BJ (cell line): ENCODE results near the gene HOXA3. TPM values are rescaled to one million over a fixed set of nuclear protein-coding genes. Genes with fewer than 3 reads are reported as not detected.

ENCODE experiments used
- CTCF ChIA-PET: fragments of 350-600 bp; formaldehyde crosslinking; extraction: SDS; loops from one replicate; lab custom pipeline; 2021; ENCODE audit warnings: antibody characterized with exemption, inconsistent platforms; lab: Yijun Ruan, JAX
- POLR2A ChIA-PET: fragments of 300-600 bp; sonication (Branson Sonifier 250); formaldehyde crosslinking; extraction: SDS; loops from one replicate; lab custom pipeline; 2021; ENCODE audit warnings: antibody characterized with exemption; lab: Charles Lee
- DNase-seq: peaks from one replicate; pipeline ENCODE4 v3.0.0-alpha.2; 2011; ENCODE audit warnings: low read depth
- H3K27me3 ChIP-seq: 2 replicates; pipeline ENCODE4 v1.6.0; 2011; ENCODE audit warnings: low read length; ENCODE audit not compliant: control insufficient read depth, insufficient read depth
- H3K36me3 ChIP-seq: 2 replicates; pipeline ENCODE4 v1.5.1; 2011; ENCODE audit warnings: low read length; ENCODE audit not compliant: control insufficient read depth, insufficient read depth
- H3K4me3 ChIP-seq: 2 replicates; pipeline ENCODE4 v1.5.1; 2011; ENCODE audit warnings: low read depth, mild to moderate bottlenecking, control low read depth, low read length
- CTCF ChIP-seq: IDR thresholded peaks from 2 replicates; pipeline ENCODE4 v1.5.1; 2011; ENCODE audit warnings: low read depth, mild to moderate bottlenecking, control low read depth, inconsistent platforms, low read length, moderate library complexity; ENCODE audit not compliant: insufficient read depth
- polyA plus RNA-seq: library from polyadenylated mRNA; depleted of rRNA; stranded (reverse); fragments of >200 nt; gene quantifications from 2 replicates; pipeline ENCODE4 v1.2.3, GENCODE V29; 2011

HOXA3 gene
- polyA plus RNA-seq, 1 experiment, result 0.15 TPM

- TF ChIP-seq CTCF, result no peak
- ChIA-PET CTCF (interaction anchor here (1.2 to 1.6 kb wide), 2 partner anchors 12 to 44 kb away, joined by 3 to 4 read pairs; no protein-coding TSS in a partner anchor), POLR2A (no interaction called here)
- peaks cover 2% of the 10 kb centered on the region; the same call in 1 of the 2 replicates for H3K36me3 ChIP-seq
- DNase-seq, result no peak
- H3K4me3 ChIP-seq, result no peak overlapping the region
- peaks cover 12% of the 10 kb centered on the region for H3K27me3 ChIP-seq
Measured at GRCh38 chr7:27106181-27106900, 46.0 kb downstream of the HOXA3 start.

DNA sequence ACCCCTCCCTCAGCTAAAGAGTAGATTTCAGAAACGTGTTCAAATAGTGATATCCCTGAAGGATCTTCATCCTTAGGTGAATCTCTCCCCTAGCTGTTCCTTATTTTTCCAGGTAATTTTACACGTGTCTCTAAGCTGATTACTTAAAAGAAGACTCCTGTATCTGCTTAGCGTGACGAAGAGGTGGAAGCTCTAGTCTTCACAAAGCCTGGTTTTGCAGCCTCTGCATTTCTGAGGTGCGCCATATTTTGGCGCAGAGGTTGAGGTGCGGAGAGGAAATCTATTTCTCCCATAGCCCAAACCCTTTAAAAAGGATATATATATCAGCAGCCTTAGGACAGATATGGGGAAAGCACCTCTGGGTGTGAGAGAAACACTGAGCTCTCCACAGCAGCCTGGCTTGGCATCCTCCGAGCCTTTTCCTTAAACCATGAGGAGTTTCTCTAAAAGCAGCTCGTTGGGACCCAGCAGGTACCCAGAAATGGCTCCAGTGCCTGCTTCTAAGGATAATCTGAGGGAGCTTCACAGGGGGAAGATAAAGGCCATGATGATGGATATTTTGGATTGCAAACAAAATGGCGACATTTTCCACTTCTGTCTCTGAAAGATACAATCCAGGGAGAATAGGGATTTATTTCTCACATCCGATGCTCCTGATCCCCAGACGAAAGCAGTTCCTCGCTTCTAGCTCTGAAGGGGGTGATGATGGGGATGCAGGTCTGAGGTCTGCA is 46.9 kb downstream of the HOXA3 start:
- Histone ChIP-seq H3K4me3 (no peak overlapping the region), H3K36me3 (peaks cover 2% of the 10 kb centered on the region; the same call in 1 of the 2 replicates), H3K27me3 (peaks cover 12% of the 10 kb centered on the region)
- DNase-seq, result no peak
- no peak for TF ChIP-seq CTCF
- POLR2A ChIA-PET, result no interaction called here
- CTCF ChIA-PET, result interaction anchor here (1.2 to 1.6 kb wide), 2 partner anchors 13 to 45 kb away, joined by 3 to 4 read pairs; no protein-coding TSS in a partner anchor

- Histone ChIP-seq H3K4me3 (no peak overlapping the region), H3K27me3 (peaks cover 10% of the 10 kb centered on the region), H3K36me3 (no peaks in the 10 kb centered on the region)
- ChIA-PET CTCF (interaction anchor here (1.2 kb wide), 1 partner anchor 46 kb away, joined by 3 read pairs; no protein-coding TSS in a partner anchor), POLR2A (no interaction called here)
- no peak for TF ChIP-seq CTCF
- no peak for DNase-seq
Measured at GRCh38 chr7:27104341-27105058, 47.9 kb downstream of the HOXA3 start.

GRCh38 chr7:27103489-27104226 is 48.7 kb downstream of the HOXA3 start:
- H3K36me3 ChIP-seq, result no peaks in the 10 kb centered on the region
- POLR2A ChIA-PET, result no interaction called here
- CTCF ChIA-PET, result no interaction called here
- H3K4me3 ChIP-seq, result no peak overlapping the region
- DNase-seq, result no peak
- TF ChIP-seq CTCF, result no peak
- H3K27me3 ChIP-seq, result peaks cover 10% of the 10 kb centered on the region
